A549 treated with CpdA at 1 μM for 4 hours (cell line): ENCODE results near the gene DSG3. TPM values are rescaled to one million over a fixed set of nuclear protein-coding genes. Genes with fewer than 3 reads are reported as not detected.

Source experiments
- total RNA-seq: library from RNA; stranded (reverse); fragments of 200-300 nt; extraction: Qiagen RNA extraction; gene quantifications from 5 replicates; pipeline ENCODE4 v1.2.3, GENCODE V29; 2022; ENCODE audit warnings: low read depth

The DSG3 gene
- total RNA-seq, result 0.01 to 0.02 TPM in 2 of 5 replicates, not detected in the others

GRCh38 chr18:31447530-31448191, at the start of gene DSG3:
Gene DSG3 (plus strand): TSS chr18:31447741. CDS start chr18:31447878, 137 bp downstream.

GRCh38 chr18:31497836-31498573, 50.5 kb downstream of the DSG3 start, which contains the start of gene DSG2:
Gene DSG2 (plus strand): TSS chr18:31498177. CDS start chr18:31498252, 75 bp downstream.

Other genes with a start within 250 kb of the DSG3 start
- not detected in 5 replicates for gene DSG1, start 129.6 kb upstream of the DSG3 start, total RNA-seq
- not detected in 5 replicates for gene DSG4, start 71.0 kb upstream of the DSG3 start, total RNA-seq
- gene DSG2, start 50.4 kb downstream of the DSG3 start, total RNA-seq, result 44.3 to 72.4 TPM (median 63.4 TPM) in 5 replicates
- 0.07 to 0.69 TPM (median 0.22 TPM) in 3 of 5 replicates, not detected in the others for gene TTR, start 144.1 kb downstream of the DSG3 start, total RNA-seq
- 6.6 to 10.7 TPM (median 7.9 TPM) in 5 replicates for gene B4GALT6, start 236.8 kb downstream of the DSG3 start, total RNA-seq